Bone marrow (tissue), 2 donors: Measurements from ENCODE around the gene SELENOV.
"Not testable (repeated sequence)": the region's sequence is repeated elsewhere in the genome, so short reads cannot be mapped to it uniquely, and the experiment has no call there.

Source experiments
- DNase-seq, 2 donors: peaks; one replicate each; lab custom pipeline; 2025; lab: John Stamatoyannopoulos, UW

Gene SELENOV

GRCh38 chr19:39514840-39515550 is at the start of gene SELENOV:
SELENOV (plus strand) TSS chr19:39515139; CDS start chr19:39515213, 74 bp downstream.
- no peak for DNase-seq

DNA sequence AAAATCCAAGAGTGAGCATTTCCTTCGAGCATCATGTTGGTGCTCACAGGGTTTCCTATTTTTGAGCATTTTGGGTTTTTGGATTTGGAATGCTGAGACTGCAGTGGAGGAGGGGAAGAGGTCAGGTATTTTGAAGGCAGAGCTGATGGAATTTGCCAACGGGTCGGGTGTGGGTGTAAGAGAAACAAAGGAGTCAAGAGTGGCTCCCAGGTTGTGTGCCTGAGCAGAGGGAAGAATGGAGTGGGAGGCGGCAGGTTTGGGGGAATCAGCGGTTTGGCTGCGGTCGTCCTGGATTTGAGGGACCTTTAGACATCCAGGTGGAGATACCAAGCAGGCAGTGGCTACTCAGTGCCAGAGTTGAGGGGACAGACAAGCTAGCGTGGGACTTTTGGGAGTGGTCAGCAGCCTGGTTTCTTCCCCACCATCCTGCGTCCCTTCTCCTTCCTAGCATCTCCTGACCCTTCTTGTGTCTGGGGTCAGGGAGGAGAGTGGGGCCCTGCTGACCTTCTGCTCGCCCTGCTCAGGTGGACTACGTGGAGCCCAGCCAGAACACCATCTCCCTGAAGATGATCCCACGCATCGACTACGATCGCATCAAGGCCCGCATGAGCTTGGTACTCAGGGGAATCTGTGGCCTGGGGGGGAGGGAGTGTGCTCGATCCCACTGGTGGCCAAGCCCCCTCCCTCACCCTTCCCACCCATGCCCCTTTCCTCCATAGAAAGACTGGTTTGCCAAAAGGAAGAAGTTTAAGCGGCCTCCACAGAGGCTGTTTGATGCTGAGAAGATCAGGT is 48.8 kb upstream of the SELENOV start:
- DNase-seq: no peak

- DNase-seq: no peak
These were observed 47.0 kb upstream of the SELENOV start for GRCh38 chr19:39467941-39468340.

DNA sequence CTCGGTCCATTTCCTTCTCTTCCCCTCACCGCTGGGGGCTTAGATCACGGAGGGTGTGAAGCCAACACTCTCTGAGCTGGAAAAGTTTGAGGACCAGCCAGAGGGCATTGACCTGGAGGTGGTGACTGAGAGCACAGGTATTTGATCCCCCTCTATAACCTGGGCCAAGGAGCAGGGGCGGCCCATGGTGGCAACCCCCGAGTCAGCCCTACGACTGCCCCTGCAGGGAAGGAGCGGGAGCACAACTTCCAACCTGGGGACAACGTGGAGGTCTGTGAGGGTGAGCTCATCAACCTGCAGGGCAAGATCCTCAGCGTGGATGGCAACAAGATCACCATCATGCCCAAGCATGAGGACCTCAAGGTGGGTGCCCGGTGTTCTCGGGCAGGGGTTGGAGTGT is 45.9 kb upstream of the SELENOV start:
- DNase-seq: no peak

GRCh38 chr19:39469567-39469966 is 45.4 kb upstream of the SELENOV start:
- DNase-seq: no peak

- no peak for DNase-seq
These were observed 44.1 kb upstream of the SELENOV start for GRCh38 chr19:39470724-39471339.

GRCh38 chr19:39471756-39472536 is 43.0 kb upstream of the SELENOV start:
- DNase-seq: no peak

- no peak for DNase-seq
These were observed 42.0 kb upstream of the SELENOV start for GRCh38 chr19:39472746-39473442.

DNA sequence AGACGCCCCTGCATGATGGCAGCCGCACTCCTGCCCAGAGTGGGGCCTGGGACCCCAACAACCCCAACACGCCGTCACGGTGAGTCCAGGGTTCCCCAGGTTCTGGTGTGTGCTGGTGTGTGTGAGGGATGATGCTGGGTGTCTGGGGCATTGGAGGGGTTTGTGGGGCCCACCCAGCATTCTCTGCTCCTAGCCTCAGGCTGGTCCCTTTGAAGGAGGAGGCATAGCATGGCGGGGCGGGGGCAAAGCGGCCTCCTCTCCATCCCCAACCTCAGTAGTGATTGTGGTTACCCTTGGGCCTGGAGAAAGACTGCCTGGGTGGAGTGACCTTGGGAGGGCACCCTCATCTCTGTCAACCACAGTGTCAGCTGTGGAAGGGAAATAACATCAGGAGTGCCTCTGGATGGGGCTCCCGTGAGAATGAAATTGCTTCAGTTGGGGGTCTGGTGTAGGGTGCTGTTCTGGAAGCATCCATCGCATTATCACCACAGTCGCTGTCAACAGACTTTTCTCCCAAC is 41.4 kb upstream of the SELENOV start:
- DNase-seq: no peak

DNA sequence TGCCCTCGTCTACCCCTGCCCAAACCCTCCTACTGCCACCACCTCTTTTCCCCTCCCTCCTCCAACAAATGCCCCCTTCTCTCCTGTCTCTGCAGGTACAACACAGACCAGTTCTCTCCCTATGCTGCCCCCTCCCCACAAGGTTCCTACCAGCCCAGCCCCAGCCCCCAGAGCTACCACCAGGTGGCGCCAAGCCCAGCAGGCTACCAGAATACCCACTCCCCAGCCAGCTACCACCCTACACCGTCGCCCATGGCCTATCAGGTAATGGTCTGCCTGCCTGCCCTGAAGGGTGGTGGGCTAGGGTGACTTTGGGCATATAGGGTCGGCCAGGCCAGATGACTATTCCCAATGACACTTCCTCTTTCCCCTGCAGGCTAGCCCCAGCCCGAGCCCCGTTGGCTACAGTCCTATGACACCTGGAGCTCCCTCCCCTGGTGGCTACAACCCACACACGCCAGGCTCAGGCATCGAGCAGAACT is 40.8 kb upstream of the SELENOV start:
- DNase-seq: peak; percentile 12 to 27

DNA sequence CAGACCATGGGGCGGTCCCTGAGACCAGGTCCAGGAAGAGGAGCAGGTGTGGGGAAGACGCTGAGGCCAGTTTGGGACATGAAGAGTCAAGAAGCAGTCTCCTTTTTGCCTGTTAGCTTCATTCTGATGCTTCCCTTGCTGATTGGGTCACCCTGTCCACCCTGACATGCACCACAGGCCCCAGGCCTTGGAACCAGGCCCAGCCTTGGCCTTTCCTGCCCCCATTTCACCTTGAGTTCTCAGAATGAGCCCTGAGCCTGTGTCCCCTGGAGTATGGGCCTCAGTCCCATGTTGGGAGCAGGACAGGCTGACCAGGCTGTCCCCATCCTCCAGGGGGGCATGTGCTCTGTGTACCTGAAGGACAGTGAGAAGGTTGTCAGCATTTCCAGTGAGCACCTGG is 39.2 kb upstream of the SELENOV start:
- DNase-seq: no peak

DNA sequence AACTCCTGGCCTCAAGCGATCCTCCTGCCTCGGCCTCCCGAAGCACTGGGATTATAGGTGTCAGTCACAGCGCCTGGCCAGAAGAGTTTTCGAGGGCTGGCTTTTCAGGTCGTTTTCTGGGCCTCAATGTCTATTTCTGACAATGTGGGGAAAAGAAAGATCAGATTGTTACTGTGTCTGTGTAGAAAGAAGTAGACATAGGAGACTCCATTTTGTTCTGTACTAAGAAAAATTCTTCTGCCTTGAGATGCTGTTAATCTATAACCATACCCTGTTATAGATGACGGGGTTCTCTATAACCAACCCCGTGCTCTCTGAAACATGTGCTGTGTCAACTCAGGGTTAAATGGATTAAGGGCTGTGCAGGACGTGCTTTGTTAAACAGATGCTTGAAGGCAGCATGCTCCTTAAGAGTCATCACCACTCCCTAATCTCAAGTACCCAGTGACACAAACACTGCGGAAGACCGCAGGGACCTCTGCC is 35.6 kb upstream of the SELENOV start:
- DNase-seq: not testable (repeated sequence)

- no peak for DNase-seq
These were observed 35.0 kb upstream of the SELENOV start for GRCh38 chr19:39479916-39480315.

GRCh38 chr19:39480337-39481228 is 34.4 kb upstream of the SELENOV start, which contains the start of gene TIMM50:
TIMM50 (plus strand) TSS chr19:39480838; CDS start chr19:39480854, 16 bp downstream.
- DNase-seq: peak; percentile 88 to 92

- DNase-seq: no peak
These were observed 33.8 kb upstream of the SELENOV start for GRCh38 chr19:39481229-39481545.

GRCh38 chr19:39481676-39482075 is 33.3 kb upstream of the SELENOV start:
- DNase-seq: no peak

GRCh38 chr19:39483141-39483540 is 31.8 kb upstream of the SELENOV start:
- no peak for DNase-seq

GRCh38 chr19:39489756-39490155 is 25.2 kb upstream of the SELENOV start:
- no peak for DNase-seq

GRCh38 chr19:39492225-39492624 is 22.7 kb upstream of the SELENOV start:
- no peak for DNase-seq

- DNase-seq: no peak
These were observed 22.2 kb upstream of the SELENOV start for GRCh38 chr19:39492788-39493187.
